DOHH2 (cell line): Measurements from ENCODE around the gene RSPH6A.

Source experiments
- CTCF ChIP-seq: fragments of 200-600 bp; sonication (generic); IDR thresholded peaks from one replicate; pipeline ENCODE4 v1.5.1; 2014; ENCODE audit warnings: antibody characterized with exemption, mild to moderate bottlenecking, low read depth, low read length; ENCODE audit not compliant: poor library complexity, severe bottlenecking
- EZH2phosphoT487 ChIP-seq: fragments of 200-600 bp; sonication (generic); IDR thresholded peaks from 2 replicates; pipeline ENCODE4 v1.6.1; 2017; ENCODE audit warnings: borderline replicate concordance, mild to moderate bottlenecking, antibody characterized with exemption, low read length, moderate library complexity, mixed read lengths

- TF ChIP-seq CTCF (no peak), EZH2phosphoT487 (no peak)
Measured at GRCh38 chr19:45782162-45782691, 32.9 kb downstream of the RSPH6A start, which contains the start of gene DMPK.
